ENCODE results near the gene STAMBPL1. TPM values are rescaled to one million over a fixed set of nuclear protein-coding genes. Genes with fewer than 3 reads are reported as not detected.

STAMBPL1 gene
- total RNA-seq, 1 donor = 35.3 TPM

DNA sequence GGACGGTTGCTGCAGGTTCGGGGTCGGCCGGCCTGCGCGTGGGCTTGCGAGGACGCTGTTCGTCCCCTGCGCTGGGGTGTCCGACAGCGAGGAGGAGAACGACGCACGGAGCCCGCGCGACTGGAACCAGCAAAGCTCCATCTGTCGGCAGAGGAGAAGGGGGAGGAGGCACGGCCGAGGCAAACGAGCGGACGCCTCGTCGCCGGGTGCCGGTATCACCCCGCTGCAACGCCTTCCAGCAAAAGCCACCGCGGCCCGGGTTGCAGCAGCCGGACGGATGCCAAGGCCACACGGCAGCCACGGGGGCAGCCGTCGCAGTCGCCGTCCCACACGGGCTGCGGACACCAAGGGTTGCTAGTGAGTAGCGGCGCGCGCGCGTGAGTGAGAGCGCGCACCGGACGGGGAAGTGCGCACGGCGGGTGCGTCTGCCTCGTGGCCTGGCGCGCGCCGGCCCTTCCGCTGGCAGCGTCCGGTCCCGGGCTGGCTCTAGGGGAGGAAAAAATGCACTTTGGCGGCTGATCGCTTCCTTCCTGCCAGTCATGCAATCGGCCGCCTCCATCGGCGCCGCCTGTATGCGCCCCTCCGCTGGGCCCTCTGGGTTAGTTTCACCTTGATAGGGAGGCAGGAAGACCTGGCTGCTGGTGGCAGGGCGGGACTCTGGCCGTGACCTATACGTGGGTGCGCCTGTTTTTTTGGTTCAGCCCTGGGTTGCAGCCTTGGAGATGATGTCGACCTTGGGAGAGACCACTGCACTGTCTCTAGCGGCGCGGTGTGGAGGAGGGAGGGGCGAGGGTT, 434 bp downstream of the STAMBPL1 start:
- H3K4me3 ChIP-seq (ENCODE audit: low read depth, low read length) = peak overlapping the region; percentile 87
- TF ChIP-seq, protein P1, sequence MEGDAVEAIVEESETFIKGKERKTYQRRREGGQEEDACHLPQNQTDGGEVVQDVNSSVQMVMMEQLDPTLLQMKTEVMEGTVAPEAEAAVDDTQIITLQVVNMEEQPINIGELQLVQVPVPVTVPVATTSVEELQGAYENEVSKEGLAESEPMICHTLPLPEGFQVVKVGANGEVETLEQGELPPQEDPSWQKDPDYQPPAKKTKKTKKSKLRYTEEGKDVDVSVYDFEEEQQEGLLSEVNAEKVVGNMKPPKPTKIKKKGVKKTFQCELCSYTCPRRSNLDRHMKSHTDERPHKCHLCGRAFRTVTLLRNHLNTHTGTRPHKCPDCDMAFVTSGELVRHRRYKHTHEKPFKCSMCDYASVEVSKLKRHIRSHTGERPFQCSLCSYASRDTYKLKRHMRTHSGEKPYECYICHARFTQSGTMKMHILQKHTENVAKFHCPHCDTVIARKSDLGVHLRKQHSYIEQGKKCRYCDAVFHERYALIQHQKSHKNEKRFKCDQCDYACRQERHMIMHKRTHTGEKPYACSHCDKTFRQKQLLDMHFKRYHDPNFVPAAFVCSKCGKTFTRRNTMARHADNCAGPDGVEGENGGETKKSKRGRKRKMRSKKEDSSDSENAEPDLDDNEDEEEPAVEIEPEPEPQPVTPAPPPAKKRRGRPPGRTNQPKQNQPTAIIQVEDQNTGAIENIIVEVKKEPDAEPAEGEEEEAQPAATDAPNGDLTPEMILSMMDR (IDR thresholded peaks at IDR 0.05; ENCODE audit: insufficient read depth, low read length) = peak; percentile 31
- DNase-seq (ENCODE audit: low read depth) = peak; percentile 79

DNA sequence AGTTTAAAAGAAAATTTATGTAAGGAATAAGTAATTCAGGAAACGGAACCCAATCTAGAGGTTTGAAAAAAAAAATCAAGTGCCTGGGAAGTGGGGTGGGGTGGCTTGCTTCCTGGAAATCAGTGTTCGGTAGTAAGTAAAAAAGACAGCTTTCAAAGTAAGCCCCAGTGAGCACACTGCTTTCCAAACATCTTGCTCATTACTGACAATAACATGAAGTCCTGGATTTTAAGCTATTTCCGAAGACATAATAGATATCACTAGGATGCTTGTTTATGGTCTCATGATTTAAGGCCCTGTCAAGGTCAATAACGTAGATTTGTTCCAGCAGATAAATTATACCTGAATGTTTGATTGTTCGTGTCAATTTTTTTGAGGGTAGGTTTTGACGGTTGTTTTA, 1.3 kb downstream of the STAMBPL1 start:
- DNase-seq (ENCODE audit: low read depth) = no peak
- peak overlapping the region; percentile 87 for H3K4me3 ChIP-seq (ENCODE audit: low read depth, low read length)
- TF ChIP-seq, protein P1 (IDR thresholded peaks at IDR 0.05; ENCODE audit: insufficient read depth, low read length) = no peak

DNA sequence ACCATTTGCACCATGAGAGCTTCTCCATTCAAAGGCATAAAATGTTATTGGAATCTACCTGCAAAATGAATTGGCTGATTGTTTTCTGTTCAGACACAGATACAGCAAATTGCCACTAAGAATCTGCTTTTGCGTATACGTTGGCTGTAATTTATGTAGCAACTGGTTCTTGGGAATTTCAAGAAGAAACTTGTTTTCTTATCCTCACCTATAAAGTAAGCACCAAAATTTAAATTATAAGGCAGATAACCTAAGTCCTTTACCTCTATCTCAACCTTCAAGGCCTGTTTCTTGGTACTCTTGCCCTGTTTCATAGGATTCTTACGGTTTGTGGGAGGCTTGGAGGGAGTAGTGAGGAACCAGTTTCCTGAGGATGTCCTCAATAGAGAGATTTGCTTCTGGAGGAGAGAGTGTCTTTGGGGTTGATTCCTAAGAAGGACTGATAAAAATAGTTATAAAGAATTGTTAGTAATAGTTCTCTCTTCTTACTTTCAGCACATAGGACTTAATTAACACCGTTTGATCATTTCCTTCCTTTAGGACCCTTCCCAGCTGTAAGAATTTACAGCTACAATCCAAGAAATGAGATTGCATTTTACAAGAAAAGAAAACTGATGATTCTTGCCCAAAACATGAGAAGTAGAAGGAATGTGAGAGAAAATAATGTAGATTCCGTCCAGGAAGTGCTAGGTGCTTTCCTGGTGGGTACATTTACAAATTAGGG, 2.0 kb downstream of the STAMBPL1 start:
- TF ChIP-seq, protein P1 (IDR thresholded peaks at IDR 0.05; ENCODE audit: insufficient read depth, low read length) = no peak
- DNase-seq (ENCODE audit: low read depth) = no peak
- H3K4me3 ChIP-seq (ENCODE audit: low read depth, low read length) = peak overlapping the region; percentile 87

GRCh38 chr10:88882646-88883447, 2.8 kb downstream of the STAMBPL1 start:
- H3K4me3 ChIP-seq (ENCODE audit: low read depth, low read length) = peak overlapping the region; percentile 87
- DNase-seq (ENCODE audit: low read depth) = peak; percentile 85

GRCh38 chr10:88883448-88883809, 3.4 kb downstream of the STAMBPL1 start:
- no peak for DNase-seq (ENCODE audit: low read depth)
- no peak overlapping the region for H3K4me3 ChIP-seq (ENCODE audit: low read depth, low read length)
- TF ChIP-seq, protein P1 (IDR thresholded peaks at IDR 0.05; ENCODE audit: insufficient read depth, low read length) = no peak

DNA sequence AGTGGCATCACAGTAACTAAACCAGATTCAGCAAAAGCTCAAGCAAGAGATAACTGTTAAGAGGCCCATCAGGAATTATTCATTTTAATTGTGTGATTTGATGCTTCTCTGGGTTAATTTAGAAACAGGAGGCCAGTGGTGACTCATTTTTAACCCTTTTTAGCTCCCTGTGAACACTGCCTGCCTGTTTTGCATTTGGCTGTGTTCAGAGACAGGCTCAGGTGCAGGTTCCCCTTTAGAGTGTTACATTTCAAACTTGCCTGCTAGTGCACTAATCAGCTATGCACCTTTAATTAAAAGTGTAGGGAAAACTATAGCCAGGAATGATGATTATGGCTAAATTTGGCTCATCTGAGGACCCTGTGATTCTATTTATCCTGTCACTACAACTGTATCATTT, 6.5 kb downstream of the STAMBPL1 start:
- no peak for DNase-seq (ENCODE audit: low read depth)
- TF ChIP-seq, protein P1 (IDR thresholded peaks at IDR 0.05; ENCODE audit: insufficient read depth, low read length) = no peak
- H3K4me3 ChIP-seq (ENCODE audit: low read depth, low read length) = no peak overlapping the region

Measured in fibroblast of the aortic adventitia (primary cell).